Lower leg skin (tissue), 4 donors: Measurements from ENCODE around the gene PLCH1. TPM values are rescaled to one million over a fixed set of nuclear protein-coding genes. Genes with fewer than 3 reads are reported as not detected.
"Not testable (repeated sequence)": the region's sequence is repeated elsewhere in the genome, so short reads cannot be mapped to it uniquely, and the experiment has no call there.

Experiments used
- DNase-seq, 2 donors: peaks; one replicate each; pipeline ENCODE4 v3.0.0-alpha.2; 2019; ENCODE audit warnings: low spot score in 2 of 2
- H3K4me3 ChIP-seq: fragments of 200-600 bp; sonication (generic); 2 replicates; pipeline ENCODE4 v1.5.1; 2017; ENCODE audit warnings: mild to moderate bottlenecking, low read depth; ENCODE audit not compliant: poor library complexity, severe bottlenecking
- POLR2A ChIP-seq, 2 donors: fragments of 450-650 bp; IDR thresholded peaks; one replicate each; pipeline ENCODE4 v1.6.1; 2016 to 2017; ENCODE audit warnings: antibody characterized with exemption in 2 of 2, mild to moderate bottlenecking in 1 of 2, moderate library complexity in 1 of 2
- WGBS, 2 donors: methylation state at CpG; one replicate each; pipeline ENCODE4 v1.1.5; 2018; 5-methylcytosine and 5-hydroxymethylcytosine counted together
- intact Hi-C: fragments of 100-400 bp; cut with DNase I; formaldehyde crosslinking; loops from one replicate; pipeline ENCODE4 v1.15.0; 2023; ENCODE audit warnings: low total_unique reads
- total RNA-seq, 4 donors: library from RNA; depleted of rRNA; stranded (reverse); fragments of >200 nt; gene quantifications; one replicate each; pipeline ENCODE4 v1.1.0, GENCODE V29; 2016
- TF ChIP-seq, protein P1 (sequence below), 3 donors: fragments of 450-650 bp; IDR thresholded peaks; one replicate each; pipeline ENCODE4 v1.5.1; 2016; ENCODE audit warnings: antibody characterized with exemption in 3 of 3, mild to moderate bottlenecking in 3 of 3, moderate library complexity in 2 of 3

The PLCH1 gene
- total RNA-seq, 4 donors from 2014 or later, result 0.55 to 1.2 (median 0.79) TPM

DNA sequence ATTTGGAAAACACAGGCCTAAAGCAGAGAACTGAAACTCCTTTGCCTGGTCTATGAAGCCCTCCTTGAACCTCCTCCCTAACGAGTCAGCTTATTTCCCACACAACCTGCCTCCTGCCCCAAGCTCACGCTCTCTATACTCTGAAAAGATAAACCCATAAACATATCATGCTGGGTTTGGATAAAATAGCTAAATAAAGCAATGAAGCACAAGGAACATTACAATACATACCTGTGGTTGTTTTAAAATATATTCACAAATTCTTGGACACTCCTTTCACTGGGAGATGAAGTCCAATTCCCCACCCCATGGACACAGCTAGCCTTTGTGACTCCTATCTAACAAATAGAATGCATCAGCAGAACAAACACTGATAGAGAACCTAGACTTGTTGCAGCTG lies 98.2 kb downstream of the PLCH1 start:
- H3K4me3 ChIP-seq, result no peak overlapping the region
- TF ChIP-seq POLR2A (IDR thresholded peaks at IDR 0.05), result no peak
- TF ChIP-seq, protein P1, sequence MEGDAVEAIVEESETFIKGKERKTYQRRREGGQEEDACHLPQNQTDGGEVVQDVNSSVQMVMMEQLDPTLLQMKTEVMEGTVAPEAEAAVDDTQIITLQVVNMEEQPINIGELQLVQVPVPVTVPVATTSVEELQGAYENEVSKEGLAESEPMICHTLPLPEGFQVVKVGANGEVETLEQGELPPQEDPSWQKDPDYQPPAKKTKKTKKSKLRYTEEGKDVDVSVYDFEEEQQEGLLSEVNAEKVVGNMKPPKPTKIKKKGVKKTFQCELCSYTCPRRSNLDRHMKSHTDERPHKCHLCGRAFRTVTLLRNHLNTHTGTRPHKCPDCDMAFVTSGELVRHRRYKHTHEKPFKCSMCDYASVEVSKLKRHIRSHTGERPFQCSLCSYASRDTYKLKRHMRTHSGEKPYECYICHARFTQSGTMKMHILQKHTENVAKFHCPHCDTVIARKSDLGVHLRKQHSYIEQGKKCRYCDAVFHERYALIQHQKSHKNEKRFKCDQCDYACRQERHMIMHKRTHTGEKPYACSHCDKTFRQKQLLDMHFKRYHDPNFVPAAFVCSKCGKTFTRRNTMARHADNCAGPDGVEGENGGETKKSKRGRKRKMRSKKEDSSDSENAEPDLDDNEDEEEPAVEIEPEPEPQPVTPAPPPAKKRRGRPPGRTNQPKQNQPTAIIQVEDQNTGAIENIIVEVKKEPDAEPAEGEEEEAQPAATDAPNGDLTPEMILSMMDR (IDR thresholded peaks at IDR 0.05), result no peak
- intact Hi-C loops, result no loop called here
- no peak for DNase-seq
- 87 to 94% methylated on average over 2 of the region's 2 CpGs for WGBS, 2 donors

GRCh38 chr3:155646128-155646527 lies 98.7 kb downstream of the PLCH1 start:
- no peak for DNase-seq
- intact Hi-C loops, result no loop called here
- 82 to 92% methylated on average over 5 of the region's 5 CpGs for WGBS, 2 donors
- H3K4me3 ChIP-seq, result no peak overlapping the region
- TF ChIP-seq, protein P1 (IDR thresholded peaks at IDR 0.05), result no peak
- TF ChIP-seq POLR2A (IDR thresholded peaks at IDR 0.05), result no peak

- 78 to 83% methylated on average over 4 of the region's 4 CpGs for WGBS, 2 donors
- DNase-seq, result no peak
- TF ChIP-seq POLR2A (IDR thresholded peaks at IDR 0.05), result no peak
- TF ChIP-seq, protein P1 (IDR thresholded peaks at IDR 0.05), result no peak
- intact Hi-C loops, result no loop called here
- H3K4me3 ChIP-seq, result no peak overlapping the region
Observed at GRCh38 chr3:155643581-155644165, 101.2 kb downstream of the PLCH1 start.

DNA sequence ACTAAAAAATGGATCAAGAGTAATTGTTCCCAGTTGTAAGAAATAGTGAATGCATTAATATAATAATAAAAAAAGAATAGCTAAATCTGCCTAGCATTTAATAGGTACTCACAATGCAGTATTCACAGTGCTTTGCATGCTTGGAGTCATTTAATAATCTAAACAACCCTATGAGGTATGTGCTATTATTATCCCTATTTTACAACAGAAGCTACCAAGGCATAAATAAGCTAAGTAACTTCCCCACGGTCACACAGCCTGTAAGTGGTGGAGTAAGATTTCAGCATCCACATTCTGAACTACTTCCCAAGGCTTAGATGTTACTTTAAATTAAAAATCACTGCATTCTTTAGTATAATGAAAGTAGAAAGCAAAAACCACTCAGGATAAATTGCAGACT lies 102.9 kb downstream of the PLCH1 start:
- DNase-seq, result no peak
- intact Hi-C loops, result no loop called here
- TF ChIP-seq, protein P1 (IDR thresholded peaks at IDR 0.05), result no peak
- no peak for TF ChIP-seq POLR2A (IDR thresholded peaks at IDR 0.05)
- H3K4me3 ChIP-seq, result no peak overlapping the region
- WGBS, 2 donors, result 57 to 61% methylated on average over 1 of the region's 1 CpG

GRCh38 chr3:155640098-155640497 lies 104.8 kb downstream of the PLCH1 start:
- intact Hi-C loops, result no loop called here
- no peak for DNase-seq
- TF ChIP-seq POLR2A (IDR thresholded peaks at IDR 0.05), result no peak
- TF ChIP-seq, protein P1 (IDR thresholded peaks at IDR 0.05), result no peak
- no peak overlapping the region for H3K4me3 ChIP-seq
- 84 to 87% methylated on average over 3 of the region's 3 CpGs for WGBS, 2 donors

GRCh38 chr3:155639462-155640055 lies 105.3 kb downstream of the PLCH1 start:
- H3K4me3 ChIP-seq, result no peak overlapping the region
- intact Hi-C loops, result no loop called here
- no peak for DNase-seq
- WGBS, 2 donors, result 85 to 88% methylated on average over 4 of the region's 4 CpGs
- TF ChIP-seq POLR2A (IDR thresholded peaks at IDR 0.05), result no peak
- TF ChIP-seq, protein P1 (IDR thresholded peaks at IDR 0.05), result no peak

DNA sequence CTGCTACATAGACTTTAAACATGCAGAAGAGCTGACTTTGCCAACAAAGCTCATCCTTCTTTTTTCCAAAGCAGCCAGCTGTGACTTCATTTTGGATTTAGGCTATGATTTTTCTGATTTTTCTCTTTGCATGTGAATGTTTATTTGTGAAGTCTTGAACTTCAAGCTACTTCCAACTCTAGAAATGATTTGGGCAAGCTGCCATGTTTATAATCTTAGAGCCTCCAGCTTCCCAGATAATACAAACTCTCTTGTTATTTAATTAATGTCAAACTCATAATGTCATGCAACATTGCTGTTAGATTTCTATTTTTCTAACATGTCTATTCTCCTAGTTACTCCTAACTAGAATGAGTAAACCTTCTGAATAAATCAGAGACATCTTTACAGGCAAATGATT lies 106.4 kb downstream of the PLCH1 start:
- DNase-seq, H3K4me3 ChIP-seq, intact Hi-C loops: not testable (repeated sequence)
